Thymus (tissue), 11 donors: ENCODE measurements around the gene RAPGEF1. TPM values are rescaled to one million over a fixed set of nuclear protein-coding genes. Genes with fewer than 3 reads are reported as not detected.

ENCODE experiments used
- DNase-seq, 9 donors: peaks; one replicate each; pipeline ENCODE4 v3.0.0-alpha.2; 2013; ENCODE audit warnings: low spot score in 9 of 9, low read depth in 6 of 9, missing footprints in 1 of 9
- H3K27ac ChIP-seq, 2 donors: one replicate each; pipeline ENCODE4 v1.5.1; 2013; ENCODE audit warnings: control low read depth in 1 of 2, low read depth in 1 of 2, low read length in 1 of 2, mild to moderate bottlenecking in 1 of 2, moderate library complexity in 1 of 2
- H3K27me3 ChIP-seq, 2 donors: one replicate each; pipeline ENCODE4 v1.5.1; 2013; ENCODE audit warnings: low read length in 1 of 2; ENCODE audit not compliant: control insufficient read depth in 2 of 2, insufficient read depth in 1 of 2
- H3K36me3 ChIP-seq, 2 donors: one replicate each; pipeline ENCODE4 v1.5.1; 2013; ENCODE audit warnings: low read length in 1 of 2, mild to moderate bottlenecking in 1 of 2, moderate library complexity in 1 of 2; ENCODE audit not compliant: control insufficient read depth in 2 of 2, insufficient read depth in 2 of 2
- H3K4me1 ChIP-seq, 2 donors: one replicate each; pipeline ENCODE4 v1.5.1; 2013; ENCODE audit warnings: low read length in 2 of 2; ENCODE audit not compliant: control insufficient read depth in 2 of 2, insufficient read depth in 2 of 2
- H3K4me3 ChIP-seq, 2 donors: one replicate each; pipeline ENCODE4 v1.5.1; 2013; ENCODE audit warnings: low read length in 2 of 2, control low read depth in 1 of 2, mild to moderate bottlenecking in 1 of 2
- H3K9me3 ChIP-seq, 2 donors: one replicate each; pipeline ENCODE4 v1.5.1; 2013; ENCODE audit warnings: low read length in 1 of 2, mild to moderate bottlenecking in 1 of 2; ENCODE audit not compliant: control insufficient read depth in 2 of 2, insufficient read depth in 1 of 2
- WGBS: extraction: QIAGEN DNeasy Blood & Tissue Kit; methylation state at CpG from one replicate; pipeline ENCODE4 v1.1.7; 2013; 5-methylcytosine and 5-hydroxymethylcytosine counted together
- polyA plus RNA-seq: library from polyadenylated mRNA; stranded (reverse); fragments of 200-250 nt; gene quantifications from one replicate; pipeline ENCODE4 v1.2.3, GENCODE V29; 2013
- total RNA-seq: library from RNA; stranded (reverse); fragments of 120-200 nt; gene quantifications from one replicate; pipeline ENCODE4 v1.2.4, GENCODE V29; 2013
- donor health status: healthy.

RAPGEF1 gene
- total and polyA plus RNA-seq, 2 donors = 21.6 to 25.9 TPM

GRCh38 chr9:131593091-131593820, 146.6 kb downstream of the RAPGEF1 start:
- H3K27ac ChIP-seq = no peak overlapping the region
- no peaks in the 10 kb centered on the region for H3K27me3 ChIP-seq
- no peak for DNase-seq
- H3K4me1 ChIP-seq = peaks cover 0 to 18% of the 10 kb centered on the region in 2 donors
- H3K36me3 ChIP-seq = peaks cover 64 to 74% of the 10 kb centered on the region in 2 donors
- no peak overlapping the region for H3K4me3 ChIP-seq
- 92% methylated on average over 15 of the region's 15 CpGs for WGBS
- no peaks in the 10 kb centered on the region for H3K9me3 ChIP-seq

- peaks cover 61 to 70% of the 10 kb centered on the region in 2 donors for H3K36me3 ChIP-seq
- no peaks in the 10 kb centered on the region for H3K27me3 ChIP-seq
- peaks cover 0 to 18% of the 10 kb centered on the region in 2 donors for H3K4me1 ChIP-seq
- DNase-seq = no peak
- WGBS = 80% methylated on average over 6 of the region's 6 CpGs
- H3K27ac ChIP-seq = no peak overlapping the region
- no peaks in the 10 kb centered on the region for H3K9me3 ChIP-seq
- H3K4me3 ChIP-seq = no peak overlapping the region
These were observed 148.0 kb downstream of the RAPGEF1 start for GRCh38 chr9:131591845-131592208.

GRCh38 chr9:131590907-131591844, 148.7 kb downstream of the RAPGEF1 start:
- Histone ChIP-seq H3K9me3 (no peaks in the 10 kb centered on the region), H3K27me3 (no peaks in the 10 kb centered on the region), H3K36me3 (peaks cover 55 to 63% of the 10 kb centered on the region in 2 donors), H3K27ac (no peak overlapping the region), H3K4me1 (peaks cover 0 to 18% of the 10 kb centered on the region in 2 donors), H3K4me3 (no peak overlapping the region)
- peak; percentile 43 to 86 (median 70) for DNase-seq
- WGBS = 70% methylated on average over 21 of the region's 21 CpGs

GRCh38 chr9:131590449-131590848, 149.4 kb downstream of the RAPGEF1 start:
- Histone ChIP-seq H3K27me3 (no peaks in the 10 kb centered on the region), H3K36me3 (peaks cover 48 to 56% of the 10 kb centered on the region in 2 donors), H3K4me1 (peaks cover 1 to 22% of the 10 kb centered on the region in 2 donors), H3K27ac (no peak overlapping the region), H3K4me3 (no peak overlapping the region), H3K9me3 (no peaks in the 10 kb centered on the region)
- WGBS = 31% methylated on average over 13 of the region's 13 CpGs
- DNase-seq = peak in 1 of 9 donors; percentile 35

- Histone ChIP-seq H3K27me3 (no peaks in the 10 kb centered on the region), H3K27ac (no peak overlapping the region), H3K4me1 (peaks cover 6 to 26% of the 10 kb centered on the region in 2 donors), H3K9me3 (no peaks in the 10 kb centered on the region), H3K4me3 (no peak overlapping the region), H3K36me3 (peaks cover 44 to 54% of the 10 kb centered on the region in 2 donors)
- 90% methylated on average over 14 of the region's 14 CpGs for WGBS
- DNase-seq = no peak
These were observed 149.9 kb downstream of the RAPGEF1 start for GRCh38 chr9:131589993-131590392.

- H3K27me3 ChIP-seq = no peaks in the 10 kb centered on the region
- no peak for DNase-seq
- H3K27ac ChIP-seq = no peak overlapping the region
- no peaks in the 10 kb centered on the region for H3K9me3 ChIP-seq
- H3K36me3 ChIP-seq = peaks cover 41 to 54% of the 10 kb centered on the region in 2 donors
- 99% methylated on average over 16 of the region's 16 CpGs for WGBS
- no peak overlapping the region for H3K4me3 ChIP-seq
- H3K4me1 ChIP-seq = peaks cover 14 to 32% of the 10 kb centered on the region in 2 donors
These were observed 150.7 kb downstream of the RAPGEF1 start for GRCh38 chr9:131589124-131589711.

- Histone ChIP-seq H3K36me3 (peaks cover 45 to 55% of the 10 kb centered on the region in 2 donors), H3K4me3 (no peak overlapping the region), H3K4me1 (peaks cover 15 to 40% of the 10 kb centered on the region in 2 donors), H3K27me3 (no peaks in the 10 kb centered on the region), H3K9me3 (no peaks in the 10 kb centered on the region), H3K27ac (no peak overlapping the region)
- 98% methylated on average over 9 of the region's 9 CpGs for WGBS
- DNase-seq = no peak
These were observed 151.5 kb downstream of the RAPGEF1 start for GRCh38 chr9:131588396-131588795.

GRCh38 chr9:131587906-131588305, 152.0 kb downstream of the RAPGEF1 start:
- H3K4me1 ChIP-seq = peaks cover 15 to 40% of the 10 kb centered on the region in 2 donors
- no peaks in the 10 kb centered on the region for H3K9me3 ChIP-seq
- H3K27me3 ChIP-seq = no peaks in the 10 kb centered on the region
- no peak for DNase-seq
- no peak overlapping the region for H3K27ac ChIP-seq
- 98% methylated on average over 14 of the region's 14 CpGs for WGBS
- H3K36me3 ChIP-seq = peaks cover 50 to 60% of the 10 kb centered on the region in 2 donors
- no peak overlapping the region for H3K4me3 ChIP-seq
